C4-2B (cell line): Measurements from ENCODE around the gene GALNT12.

Experiments used
- ZFX ChIP-seq: fragments of 450-650 bp; IDR thresholded peaks from 2 replicates; pipeline ENCODE4 v1.6.1; 2017
- TF ChIP-seq, protein P1 (sequence below): fragments of 450-650 bp; conservative IDR thresholded peaks from 2 replicates; pipeline ENCODE4 v1.5.1; 2017; ENCODE audit warnings: mild to moderate bottlenecking

DNA sequence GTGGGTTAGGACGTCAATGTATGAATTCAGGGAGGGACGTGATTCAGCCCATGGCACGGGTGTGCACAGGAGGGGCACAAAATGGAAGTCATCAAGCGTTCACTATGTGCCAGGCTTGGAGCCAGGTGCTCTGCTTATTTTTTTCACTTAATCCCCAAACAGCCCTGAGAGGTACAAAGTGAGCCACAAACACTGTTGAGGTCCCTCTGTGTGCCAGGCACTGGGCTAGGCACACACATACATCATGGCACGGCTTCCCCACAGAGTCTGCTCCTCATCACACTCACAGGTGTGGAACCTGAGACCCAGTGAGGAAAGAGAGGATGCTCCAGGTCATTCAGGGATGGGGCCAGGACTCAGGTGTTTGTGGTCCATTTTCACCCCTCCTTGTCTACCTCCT is 68.1 kb downstream of the GALNT12 start:
- TF ChIP-seq, protein P1, sequence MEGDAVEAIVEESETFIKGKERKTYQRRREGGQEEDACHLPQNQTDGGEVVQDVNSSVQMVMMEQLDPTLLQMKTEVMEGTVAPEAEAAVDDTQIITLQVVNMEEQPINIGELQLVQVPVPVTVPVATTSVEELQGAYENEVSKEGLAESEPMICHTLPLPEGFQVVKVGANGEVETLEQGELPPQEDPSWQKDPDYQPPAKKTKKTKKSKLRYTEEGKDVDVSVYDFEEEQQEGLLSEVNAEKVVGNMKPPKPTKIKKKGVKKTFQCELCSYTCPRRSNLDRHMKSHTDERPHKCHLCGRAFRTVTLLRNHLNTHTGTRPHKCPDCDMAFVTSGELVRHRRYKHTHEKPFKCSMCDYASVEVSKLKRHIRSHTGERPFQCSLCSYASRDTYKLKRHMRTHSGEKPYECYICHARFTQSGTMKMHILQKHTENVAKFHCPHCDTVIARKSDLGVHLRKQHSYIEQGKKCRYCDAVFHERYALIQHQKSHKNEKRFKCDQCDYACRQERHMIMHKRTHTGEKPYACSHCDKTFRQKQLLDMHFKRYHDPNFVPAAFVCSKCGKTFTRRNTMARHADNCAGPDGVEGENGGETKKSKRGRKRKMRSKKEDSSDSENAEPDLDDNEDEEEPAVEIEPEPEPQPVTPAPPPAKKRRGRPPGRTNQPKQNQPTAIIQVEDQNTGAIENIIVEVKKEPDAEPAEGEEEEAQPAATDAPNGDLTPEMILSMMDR: no peak
- TF ChIP-seq ZFX: no peak
